Tibial nerve (tissue), 4 donors: ENCODE results near the gene SPTBN4. TPM values are rescaled to one million over a fixed set of nuclear protein-coding genes. Genes with fewer than 3 reads are reported as not detected.
"Not testable (repeated sequence)": the region's sequence is repeated elsewhere in the genome, so short reads cannot be mapped to it uniquely, and the experiment has no call there.

Experiments
- DNase-seq, 2 donors: peaks; one replicate each; pipeline ENCODE4 v3.0.0-alpha.2; 2019; ENCODE audit warnings: low spot score in 2 of 2
- H3K27ac ChIP-seq, 4 donors: fragments of 200-600 bp; sonication (generic) in 3 of 4; one replicate each; pipeline ENCODE4 v1.5.1; 2017 to 2019; ENCODE audit warnings: mild to moderate bottlenecking in 1 of 4
- H3K27me3 ChIP-seq, 2 donors: fragments of 200-600 bp; sonication (generic) in 1 of 2; one replicate each; pipeline versions ENCODE4 v1.5.1 to v1.6.0; 2017 to 2019
- H3K36me3 ChIP-seq, 3 donors: fragments of 200-600 bp; sonication (generic); one replicate each; pipeline ENCODE4 v1.5.1; 2018 to 2019
- H3K4me1 ChIP-seq, 4 donors: fragments of 200-600 bp; sonication (generic) in 3 of 4; one replicate each; pipeline ENCODE4 v1.5.1; 2017 to 2019
- H3K4me3 ChIP-seq, 4 donors: fragments of 200-600 bp; sonication (generic) in 3 of 4; one replicate each; pipeline ENCODE4 v1.5.1; 2017 to 2019; ENCODE audit warnings: mild to moderate bottlenecking in 1 of 4, moderate library complexity in 1 of 4
- H3K9me3 ChIP-seq, 4 donors: fragments of 200-600 bp; sonication (generic) in 3 of 4; one replicate each; pipeline ENCODE4 v1.5.1; 2017 to 2019
- CTCF ChIP-seq, 5 experiments: fragments of 200-600 bp in 3 of 5; fragments of 450-650 bp in 2 of 5; sonication (generic) in 3 of 5; IDR thresholded peaks; one replicate each; pipeline ENCODE4 v1.5.1; 2016 to 2019; ENCODE audit warnings: antibody characterized with exemption in 5 of 5, mild to moderate bottlenecking in 3 of 5, moderate library complexity in 2 of 5
- EP300 ChIP-seq, 2 donors: sonication (generic); formaldehyde crosslinking; IDR thresholded peaks; one replicate each; pipeline ENCODE4 v1.6.1; 2017; ENCODE audit warnings: antibody characterized with exemption in 2 of 2, mild to moderate bottlenecking in 1 of 2
- POLR2A ChIP-seq, 2 donors: fragments of 450-650 bp; IDR thresholded peaks; one replicate each; pipeline ENCODE4 v1.6.1; 2017; ENCODE audit warnings: antibody characterized with exemption in 2 of 2, mild to moderate bottlenecking in 2 of 2, moderate library complexity in 2 of 2
- WGBS, 2 donors: methylation state at CpG; one replicate each; pipeline ENCODE4 v1.1.5; 2018; 5-methylcytosine and 5-hydroxymethylcytosine counted together
- total RNA-seq, 4 donors: library from RNA; depleted of rRNA; stranded (reverse); fragments of >200 nt; gene quantifications; one replicate each; pipeline ENCODE4 v1.1.0, GENCODE V29; 2016

The SPTBN4 gene
- total RNA-seq, 4 donors from 2014 or later = 14.9 to 24.0 (median 19.7) TPM

GRCh38 chr19:40431698-40432097 lies 35.1 kb upstream of the SPTBN4 start:
- Histone ChIP-seq H3K4me3 (no peak overlapping the region), H3K36me3 (no peaks in the 10 kb centered on the region), H3K4me1 (peaks cover 0 to 36% (median 17%) of the 10 kb centered on the region in 4 donors), H3K27ac (peak overlapping the region in 2 of 4 donors; percentile 92 to 96), H3K27me3 (no peaks in the 10 kb centered on the region), H3K9me3 (no peaks in the 10 kb centered on the region)
- TF ChIP-seq EP300 (IDR thresholded peaks at IDR 0.05) = no peak
- no peak for TF ChIP-seq POLR2A (IDR thresholded peaks at IDR 0.05)
- TF ChIP-seq CTCF (IDR thresholded peaks at IDR 0.05) = no peak
- WGBS, 2 donors = 85 to 90% methylated on average over 3 of the region's 3 CpGs
- DNase-seq = no peak

- H3K27ac ChIP-seq = peak overlapping the region; percentile 92 to 98 (median 96)
- H3K9me3 ChIP-seq, DNase-seq, H3K27me3 ChIP-seq, H3K36me3 ChIP-seq: not testable (repeated sequence)
- peaks cover 0 to 33% (median 16%) of the 10 kb centered on the region in 4 donors for H3K4me1 ChIP-seq
- H3K4me3 ChIP-seq = peak overlapping the region; percentile 35 to 60 (median 48)
- 28 to 29% methylated on average over 7 of the region's 7 CpGs for WGBS, 2 donors
Measured at GRCh38 chr19:40432760-40433159, 34.0 kb upstream of the SPTBN4 start.

- peak; percentile 77 to 78 for DNase-seq
- H3K4me1 ChIP-seq = peaks cover 0 to 33% (median 16%) of the 10 kb centered on the region in 4 donors
- peak overlapping the region; percentile 92 to 98 (median 96) for H3K27ac ChIP-seq
- H3K9me3 ChIP-seq = no peaks in the 10 kb centered on the region
- H3K4me3 ChIP-seq = peak overlapping the region; percentile 35 to 60 (median 48)
- H3K36me3 ChIP-seq = no peaks in the 10 kb centered on the region
- TF ChIP-seq POLR2A (IDR thresholded peaks at IDR 0.05) (peak; percentile 18 to 66), EP300 (IDR thresholded peaks at IDR 0.05) (peak in 1 of 2 donors; percentile 93), CTCF (IDR thresholded peaks at IDR 0.05) (peak in 1 of 5 experiments; percentile 12)
- H3K27me3 ChIP-seq = no peaks in the 10 kb centered on the region
- WGBS, 2 donors = 1% methylated on average over 26 to 34 of the region's 50 CpGs
Measured at GRCh38 chr19:40433391-40434216, 33.2 kb upstream of the SPTBN4 start.

- TF ChIP-seq CTCF (IDR thresholded peaks at IDR 0.05) (no peak), POLR2A (IDR thresholded peaks at IDR 0.05) (no peak), EP300 (IDR thresholded peaks at IDR 0.05) (no peak)
- Histone ChIP-seq H3K4me3 (no peak overlapping the region), H3K36me3 (peaks cover 0 to 22% (median 0%) of the 10 kb centered on the region in 3 donors), H3K27me3 (no peaks in the 10 kb centered on the region), H3K9me3 (no peaks in the 10 kb centered on the region), H3K27ac (no peak overlapping the region), H3K4me1 (peaks cover 0 to 35% (median 11%) of the 10 kb centered on the region in 4 donors)
- DNase-seq = no peak
- 94 to 99% methylated on average over 3 of the region's 3 CpGs for WGBS, 2 donors
Measured at GRCh38 chr19:40438284-40438683, 28.5 kb upstream of the SPTBN4 start.

- Histone ChIP-seq H3K4me1 (peaks cover 0 to 34% (median 9%) of the 10 kb centered on the region in 4 donors), H3K4me3 (no peak overlapping the region), H3K27me3 (no peaks in the 10 kb centered on the region), H3K27ac (peak overlapping the region; percentile 88 to 100 (median 99)), H3K9me3 (no peaks in the 10 kb centered on the region), H3K36me3 (peaks cover 0 to 23% (median 0%) of the 10 kb centered on the region in 3 donors)
- no peak for TF ChIP-seq CTCF (IDR thresholded peaks at IDR 0.05)
- TF ChIP-seq EP300 (IDR thresholded peaks at IDR 0.05) = no peak
- no peak for TF ChIP-seq POLR2A (IDR thresholded peaks at IDR 0.05)
- 74 to 78% methylated on average over 11 of the region's 11 CpGs for WGBS, 2 donors
- DNase-seq = no peak
Measured at GRCh38 chr19:40441719-40442253, 25.0 kb upstream of the SPTBN4 start.
